Psoas muscle (tissue), 8 donors: Measurements from ENCODE around the gene TEK. TPM values are rescaled to one million over a fixed set of nuclear protein-coding genes. Genes with fewer than 3 reads are reported as not detected.

Experiments
- ATAC-seq, 4 donors: fragments of 200-7000 bp; cut with Tn5 transposase; one replicate each; pipeline ENCODE4 v1.9.1; 2020; ENCODE audit warnings: moderate library complexity in 3 of 4, mild to moderate bottlenecking in 2 of 4
- DNase-seq, 2 donors: peaks; one replicate each; pipeline ENCODE4 v3.0.0-alpha.2; 2020
- H3K27ac ChIP-seq: fragments of 200-600 bp; one replicate; pipeline ENCODE4 v1.8.0; 2022
- H3K27me3 ChIP-seq, 3 donors: fragments of 200-600 bp in 1 of 3; one replicate each; pipeline versions ENCODE4 v1.6.1 to v1.8.0; 2013 to 2022; ENCODE audit warnings: low read length in 2 of 3, mild to moderate bottlenecking in 2 of 3, moderate library complexity in 1 of 3; ENCODE audit not compliant: insufficient read depth in 3 of 3
- H3K36me3 ChIP-seq, 2 donors: fragments of 200-600 bp in 1 of 2; one replicate each; pipeline versions ENCODE4 v1.6.1 to v1.8.0; 2013 to 2022; ENCODE audit warnings: low read depth in 1 of 2, mild to moderate bottlenecking in 1 of 2, moderate library complexity in 1 of 2; ENCODE audit not compliant: insufficient read depth in 1 of 2
- H3K4me1 ChIP-seq: fragments of 200-600 bp; one replicate; pipeline ENCODE4 v1.8.0; 2022
- H3K4me3 ChIP-seq: fragments of 200-600 bp; one replicate; pipeline ENCODE4 v1.8.0; 2022; ENCODE audit warnings: mild to moderate bottlenecking
- H3K9me3 ChIP-seq: fragments of 200-600 bp; one replicate; pipeline ENCODE4 v1.8.0; 2022
- WGBS, 3 donors: extraction: QIAGEN DNeasy Blood & Tissue Kit; methylation state at CpG; one replicate each; pipeline versions ENCODE4 v1.1.6 to v1.1.7; 2013; 5-methylcytosine and 5-hydroxymethylcytosine counted together
- intact Hi-C, 2 donors: fragments of 100-400 bp; cut with DNase I; formaldehyde crosslinking; loops; one replicate each; pipeline versions ENCODE4 v1.11.0 to v1.14.2; 2022
- polyA plus RNA-seq, 3 donors: library from polyadenylated mRNA; stranded (reverse); fragments of 200-250 nt; gene quantifications; one replicate each; pipeline ENCODE4 v1.2.3, GENCODE V29; 2013
- total RNA-seq, 4 donors: library from RNA; stranded (reverse); fragmentation: NEBNext Ultra II Directional in 2 of 4; extraction: Animal tissue kit (Norgen Biotek cat#: 25700) in 2 of 4; gene quantifications; one replicate each; pipeline versions ENCODE4 v1.2.1 to v1.2.4, GENCODE V29; 2021 to 2023
- TF ChIP-seq, protein P1 (sequence below): fragments of 200-600 bp; IDR thresholded peaks from one replicate; pipeline ENCODE4 v1.8.0; 2022; ENCODE audit warnings: antibody characterized with exemption
- donor health status: healthy with polysubstance abuse.
- donor health status: DM: no; HTN: no; CAD: no; lungs with moderate emphysema.
- donor health status: Bipolar disorder and iron deficiency.
- donor health status: healthy.
- donor health status: DM: yes; HTN: yes; CAD: no.
- donor health status: DM: no; HTN: no; CAD: no.
- donor health status: DM: no; HTN: no; CAD: no.
- donor health status: DM: yes; HTN: yes; CAD: no.

TEK gene
- total and polyA plus RNA-seq, 7 donors = 4.6 to 14.5 (median 7.1) TPM

GRCh38 chr9:27126670-27127069, 17.6 kb downstream of the TEK start:
- H3K4me1 ChIP-seq = peaks cover 14% of the 10 kb centered on the region
- intact Hi-C loops = no loop called here
- no peaks in the 10 kb centered on the region for H3K9me3 ChIP-seq
- DNase-seq (no peak), ATAC-seq (no peak)
- H3K4me3 ChIP-seq = no peak overlapping the region
- H3K36me3 ChIP-seq = no peaks in the 10 kb centered on the region
- TF ChIP-seq, protein P1, sequence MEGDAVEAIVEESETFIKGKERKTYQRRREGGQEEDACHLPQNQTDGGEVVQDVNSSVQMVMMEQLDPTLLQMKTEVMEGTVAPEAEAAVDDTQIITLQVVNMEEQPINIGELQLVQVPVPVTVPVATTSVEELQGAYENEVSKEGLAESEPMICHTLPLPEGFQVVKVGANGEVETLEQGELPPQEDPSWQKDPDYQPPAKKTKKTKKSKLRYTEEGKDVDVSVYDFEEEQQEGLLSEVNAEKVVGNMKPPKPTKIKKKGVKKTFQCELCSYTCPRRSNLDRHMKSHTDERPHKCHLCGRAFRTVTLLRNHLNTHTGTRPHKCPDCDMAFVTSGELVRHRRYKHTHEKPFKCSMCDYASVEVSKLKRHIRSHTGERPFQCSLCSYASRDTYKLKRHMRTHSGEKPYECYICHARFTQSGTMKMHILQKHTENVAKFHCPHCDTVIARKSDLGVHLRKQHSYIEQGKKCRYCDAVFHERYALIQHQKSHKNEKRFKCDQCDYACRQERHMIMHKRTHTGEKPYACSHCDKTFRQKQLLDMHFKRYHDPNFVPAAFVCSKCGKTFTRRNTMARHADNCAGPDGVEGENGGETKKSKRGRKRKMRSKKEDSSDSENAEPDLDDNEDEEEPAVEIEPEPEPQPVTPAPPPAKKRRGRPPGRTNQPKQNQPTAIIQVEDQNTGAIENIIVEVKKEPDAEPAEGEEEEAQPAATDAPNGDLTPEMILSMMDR = no peak
- peaks cover 0 to 4% (median 0%) of the 10 kb centered on the region in 3 donors for H3K27me3 ChIP-seq
- WGBS, 3 donors = 55 to 68% (median 58%) methylated on average over 2 of the region's 2 CpGs
- H3K27ac ChIP-seq = no peak overlapping the region

DNA sequence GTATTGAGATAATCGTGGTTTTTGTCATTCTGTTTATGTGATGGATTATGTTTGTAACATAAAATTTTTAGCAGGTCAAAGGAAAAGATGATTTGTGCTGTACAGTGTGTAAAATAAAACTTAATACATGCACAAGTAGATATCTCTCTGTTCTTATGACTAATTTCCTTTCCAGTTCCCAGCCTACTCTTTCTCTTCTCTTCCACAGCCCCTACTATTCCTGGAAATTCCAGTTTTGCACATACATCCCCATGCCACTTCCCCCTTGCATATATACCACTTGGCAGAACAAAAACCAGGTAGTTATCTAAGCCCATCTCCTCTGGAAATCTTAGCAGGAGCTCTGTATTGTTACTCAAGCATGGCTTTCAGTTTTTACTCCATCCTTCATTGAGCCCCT, 20.2 kb downstream of the TEK start:
- H3K27me3 ChIP-seq = peaks cover 0 to 4% (median 0%) of the 10 kb centered on the region in 3 donors
- ATAC-seq = no peak
- intact Hi-C loops = no loop called here
- TF ChIP-seq, protein P1 = no peak
- no peak overlapping the region for H3K27ac ChIP-seq
- WGBS, 3 donors = 78 to 83% (median 81%) methylated on average over 1 of the region's 1 CpG
- no peak overlapping the region for H3K4me3 ChIP-seq
- H3K9me3 ChIP-seq = no peaks in the 10 kb centered on the region
- H3K36me3 ChIP-seq = no peaks in the 10 kb centered on the region
- peaks cover 14% of the 10 kb centered on the region for H3K4me1 ChIP-seq
- no peak for DNase-seq

DNA sequence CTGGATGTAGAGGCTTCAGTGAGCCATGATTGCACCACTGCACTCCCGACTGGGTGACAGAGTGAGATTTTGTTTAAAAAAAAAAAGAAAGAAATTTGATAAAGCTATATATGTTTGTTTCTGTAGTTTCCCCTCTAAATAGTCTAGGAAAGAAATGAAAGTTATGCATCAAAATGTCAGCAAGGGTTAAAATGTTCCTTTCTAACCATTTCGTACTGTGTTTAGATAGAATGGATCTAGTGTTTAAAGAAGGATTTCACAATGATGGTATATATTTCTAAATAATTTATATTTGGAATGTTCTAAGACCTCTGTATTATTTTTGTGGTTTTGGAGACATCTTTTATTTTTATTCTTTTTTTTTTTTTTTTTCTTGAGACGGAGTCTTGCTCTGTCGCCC, 22.7 kb downstream of the TEK start:
- DNase-seq (no peak), ATAC-seq (no peak)
- TF ChIP-seq, protein P1 = no peak
- peaks cover 0 to 4% (median 0%) of the 10 kb centered on the region in 3 donors for H3K27me3 ChIP-seq
- H3K36me3 ChIP-seq = no peaks in the 10 kb centered on the region
- H3K27ac ChIP-seq = no peak overlapping the region
- 92 to 96% (median 93%) methylated on average over 4 of the region's 4 CpGs for WGBS, 3 donors
- no peaks in the 10 kb centered on the region for H3K9me3 ChIP-seq
- intact Hi-C loops = no loop called here
- H3K4me3 ChIP-seq = no peak overlapping the region
- H3K4me1 ChIP-seq = no peaks in the 10 kb centered on the region

DNA sequence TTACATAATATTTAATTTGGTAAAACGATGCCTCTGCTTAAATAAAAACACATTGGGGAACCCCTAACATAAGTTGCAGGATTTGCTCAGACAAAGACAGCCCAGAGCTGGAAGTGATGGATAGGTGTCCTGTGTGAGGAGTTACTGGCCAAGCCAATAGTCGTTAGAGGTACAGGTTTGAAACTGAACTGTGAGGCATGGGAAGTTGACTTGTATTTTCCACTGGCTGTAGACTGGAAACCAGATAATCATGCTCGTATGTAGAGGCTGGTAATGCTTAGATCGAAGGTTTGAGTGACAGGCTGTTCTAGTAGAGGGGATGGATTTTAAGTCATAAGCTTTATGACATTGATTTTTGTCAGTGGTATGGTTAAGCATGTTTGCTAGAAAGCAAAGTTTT, 24.8 kb downstream of the TEK start:
- TF ChIP-seq, protein P1 = no peak
- Histone ChIP-seq H3K9me3 (no peaks in the 10 kb centered on the region), H3K27ac (no peak overlapping the region), H3K4me1 (no peaks in the 10 kb centered on the region), H3K4me3 (no peak overlapping the region), H3K36me3 (no peaks in the 10 kb centered on the region), H3K27me3 (peaks cover 0 to 4% (median 0%) of the 10 kb centered on the region in 3 donors)
- intact Hi-C loops = no loop called here
- ATAC-seq = no peak
- WGBS, 3 donors = 63 to 78% (median 72%) methylated on average over 4 of the region's 4 CpGs
- no peak for DNase-seq

DNA sequence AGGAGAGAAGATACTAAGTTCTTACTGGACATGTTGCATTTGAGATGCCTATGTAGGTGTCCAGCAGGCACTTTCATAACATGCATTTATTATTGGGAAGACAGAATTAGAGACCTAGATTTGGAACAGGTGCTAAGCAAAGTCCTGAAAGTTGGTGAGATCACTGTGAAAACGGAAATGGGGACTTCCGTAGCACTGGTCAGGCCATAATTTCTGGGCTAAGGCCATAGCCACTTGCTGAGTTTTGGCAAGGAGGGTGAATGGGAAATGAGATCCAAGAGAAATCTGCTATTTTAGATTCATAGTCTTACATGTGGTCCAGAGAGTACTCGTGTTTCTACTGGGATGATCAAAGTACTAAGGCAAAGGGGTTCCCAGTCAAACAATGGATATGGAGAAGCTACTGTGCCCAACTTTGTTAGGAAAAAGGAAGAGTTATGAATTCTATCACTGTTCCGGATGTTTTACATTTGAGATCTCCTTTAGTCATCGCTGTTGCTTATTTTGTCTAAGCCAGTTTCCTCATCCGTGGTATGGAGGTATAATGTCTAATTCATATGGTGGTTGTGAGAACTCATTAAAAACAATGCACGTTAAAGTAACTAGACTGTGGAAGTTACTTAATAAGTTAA, 33.4 kb downstream of the TEK start:
- 21 to 41% (median 31%) methylated on average over 7 of the region's 7 CpGs for WGBS, 3 donors
- no peak for ATAC-seq
- Histone ChIP-seq H3K36me3 (no peaks in the 10 kb centered on the region), H3K27me3 (no peaks in the 10 kb centered on the region), H3K4me3 (no peak overlapping the region), H3K27ac (no peak overlapping the region), H3K9me3 (no peaks in the 10 kb centered on the region), H3K4me1 (no peaks in the 10 kb centered on the region)
- TF ChIP-seq, protein P1 = no peak
- DNase-seq = no peak
- intact Hi-C loops = no loop called here
